ENCODE measurements around the gene AJAP1. TPM values are rescaled to one million over a fixed set of nuclear protein-coding genes. Genes with fewer than 3 reads are reported as not detected.

Gene AJAP1
- total RNA-seq, 5 donors from 2014 or later (not counting 1 experiment from before 2014, with no cell fraction given) = 0.44 to 4.4 (median 0.61) TPM

DNA sequence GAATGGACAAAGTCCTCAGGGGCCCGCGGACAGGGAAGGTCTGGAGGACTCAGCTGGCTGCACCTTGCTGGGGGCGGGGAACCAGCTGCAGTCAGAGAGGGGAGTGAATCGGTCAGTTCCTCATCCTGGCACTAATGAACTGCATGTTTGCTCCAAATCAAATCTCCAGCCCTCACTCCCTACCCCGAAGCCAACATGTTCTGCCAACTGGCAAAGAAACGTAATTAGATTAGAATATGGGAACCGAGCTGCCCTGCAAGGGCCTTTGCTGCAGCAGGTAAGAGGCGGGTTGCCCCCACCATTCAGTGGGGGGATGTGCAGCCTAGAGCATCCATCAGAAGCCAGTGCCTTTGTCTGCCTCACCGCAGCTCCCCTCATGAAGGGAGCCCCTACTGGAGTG lies 121.1 kb downstream of the AJAP1 start:
- Mint-ChIP-seq H3K27ac (no peak overlapping the region), H3K27me3 (peaks cover 0 to 8% of the 10 kb centered on the region in 2 donors), H3K4me3 (no peak overlapping the region), H3K36me3 (no peaks in the 10 kb centered on the region), H3K9me3 (no peaks in the 10 kb centered on the region), H3K4me1 (no peaks in the 10 kb centered on the region)
- ATAC-seq (replicated peaks in 1 of 4) (no peak), DNase-seq (no peak)
- ChIA-PET POLR2A (no interaction called here), CTCF (no interaction called here)
- H3K4me1 ChIP-seq (ENCODE audit: control insufficient read depth in 1 of 2, extremely low read depth in 1 of 2, insufficient read depth in 2 of 2, low read length in 2 of 2) = no peaks in the 10 kb centered on the region
- H3K27me3 ChIP-seq (replicated peaks in 1 of 2; ENCODE audit: control insufficient read depth in 2 of 2, extremely low read depth in 1 of 2, insufficient read depth in 2 of 2, low read length in 1 of 2) = peaks cover 0 to 17% of the 10 kb centered on the region in 2 experiments
- 67% methylated on average over 3 of the region's 9 CpGs for WGBS (ENCODE audit: insufficient coverage)
- H3K36me3 ChIP-seq (ENCODE audit: control insufficient read depth in 2 of 2, extremely low read depth in 1 of 2, insufficient read depth in 1 of 2, low read length in 1 of 2) = no peaks in the 10 kb centered on the region
- H3K9me3 ChIP-seq = no peaks in the 10 kb centered on the region
- no peak overlapping the region for H3K4me3 ChIP-seq (ENCODE audit: control insufficient read depth in 1 of 2, extremely low read depth in 1 of 2, low read length in 1 of 2)
- no peak overlapping the region for H3K27ac ChIP-seq (ENCODE audit: low read length)

DNA sequence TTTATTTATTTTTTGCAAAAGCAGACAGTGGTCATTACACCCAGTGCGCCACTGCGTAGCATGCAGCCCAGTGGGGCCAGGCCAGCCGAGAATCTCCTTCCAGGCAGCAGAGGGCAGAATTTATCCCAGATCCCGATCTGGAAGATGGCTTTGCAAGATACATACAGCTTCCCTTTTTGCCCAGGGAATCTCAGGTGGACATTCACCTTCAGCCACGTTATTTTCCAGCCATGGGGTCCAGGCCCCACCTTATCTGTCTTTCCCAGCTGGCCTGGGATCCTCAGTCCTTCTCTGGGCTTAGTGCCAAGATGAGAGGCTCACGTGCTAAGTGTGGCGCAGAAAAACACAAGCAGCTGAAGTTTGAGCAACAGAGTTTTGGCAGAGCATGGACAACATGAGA lies 123.6 kb downstream of the AJAP1 start:
- CTCF ChIA-PET = no interaction called here
- Histone ChIP-seq H3K9me3 (no peaks in the 10 kb centered on the region), H3K27me3 (replicated peaks in 1 of 2; ENCODE audit: control insufficient read depth in 2 of 2, extremely low read depth in 1 of 2, insufficient read depth in 2 of 2, low read length in 1 of 2) (peaks cover 0 to 15% of the 10 kb centered on the region in 2 experiments), H3K4me1 (ENCODE audit: control insufficient read depth in 1 of 2, extremely low read depth in 1 of 2, insufficient read depth in 2 of 2, low read length in 2 of 2) (no peaks in the 10 kb centered on the region), H3K4me3 (ENCODE audit: control insufficient read depth in 1 of 2, extremely low read depth in 1 of 2, low read length in 1 of 2) (no peak overlapping the region), H3K27ac (ENCODE audit: low read length) (no peak overlapping the region), H3K36me3 (ENCODE audit: control insufficient read depth in 2 of 2, extremely low read depth in 1 of 2, insufficient read depth in 1 of 2, low read length in 1 of 2) (no peaks in the 10 kb centered on the region)
- Mint-ChIP-seq H3K4me3 (no peak overlapping the region), H3K9me3 (no peaks in the 10 kb centered on the region), H3K4me1 (no peaks in the 10 kb centered on the region), H3K27ac (no peak overlapping the region), H3K27me3 (peaks cover 0 to 12% of the 10 kb centered on the region in 2 donors), H3K36me3 (no peaks in the 10 kb centered on the region)
- no peak for DNase-seq
- 53% methylated on average over 7 of the region's 7 CpGs for whole genome bisulfite sequencing (ENCODE audit: insufficient coverage)
- POLR2A ChIA-PET = no interaction called here
- ATAC-seq (replicated peaks in 1 of 4) = no peak

DNA sequence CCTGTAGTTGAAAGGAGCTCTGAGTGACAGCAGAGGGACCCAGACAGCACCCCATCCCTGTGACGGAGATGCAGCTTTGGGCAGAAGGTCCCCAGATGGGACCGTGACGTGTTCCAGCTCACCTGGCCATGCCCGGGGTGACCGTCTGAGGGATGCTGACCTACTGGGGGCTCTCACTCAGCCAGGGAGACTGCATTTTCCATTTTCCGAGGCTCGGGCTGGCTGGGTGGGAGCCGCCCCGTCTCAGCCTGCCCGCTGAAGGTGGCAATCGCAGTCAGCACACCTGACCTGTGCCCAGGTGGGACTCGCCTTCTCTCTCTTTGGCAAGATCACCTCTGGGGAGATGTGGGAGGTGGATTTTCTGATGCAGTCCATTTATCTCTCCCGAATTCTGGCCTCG lies 127.2 kb downstream of the AJAP1 start:
- ChIA-PET POLR2A (no interaction called here), CTCF (no interaction called here)
- Mint-ChIP-seq H3K27me3 (peaks cover 0 to 10% of the 10 kb centered on the region in 2 donors), H3K4me1 (no peaks in the 10 kb centered on the region), H3K27ac (no peak overlapping the region), H3K4me3 (no peak overlapping the region), H3K9me3 (no peaks in the 10 kb centered on the region), H3K36me3 (no peaks in the 10 kb centered on the region)
- peaks cover 0 to 6% of the 10 kb centered on the region in 2 experiments for H3K27me3 ChIP-seq (replicated peaks in 1 of 2; ENCODE audit: control insufficient read depth in 2 of 2, extremely low read depth in 1 of 2, insufficient read depth in 2 of 2, low read length in 1 of 2)
- no peaks in the 10 kb centered on the region for H3K36me3 ChIP-seq (ENCODE audit: control insufficient read depth in 2 of 2, extremely low read depth in 1 of 2, insufficient read depth in 1 of 2, low read length in 1 of 2)
- no peak for DNase-seq
- H3K9me3 ChIP-seq = no peaks in the 10 kb centered on the region
- H3K27ac ChIP-seq (ENCODE audit: low read length) = no peak overlapping the region
- H3K4me3 ChIP-seq (ENCODE audit: control insufficient read depth in 1 of 2, extremely low read depth in 1 of 2, low read length in 1 of 2) = no peak overlapping the region
- WGBS (ENCODE audit: insufficient coverage) = 87% methylated on average over 12 of the region's 14 CpGs
- H3K4me1 ChIP-seq (ENCODE audit: control insufficient read depth in 1 of 2, extremely low read depth in 1 of 2, insufficient read depth in 2 of 2, low read length in 2 of 2) = no peaks in the 10 kb centered on the region
- ATAC-seq (replicated peaks in 1 of 4) = no peak

DNA sequence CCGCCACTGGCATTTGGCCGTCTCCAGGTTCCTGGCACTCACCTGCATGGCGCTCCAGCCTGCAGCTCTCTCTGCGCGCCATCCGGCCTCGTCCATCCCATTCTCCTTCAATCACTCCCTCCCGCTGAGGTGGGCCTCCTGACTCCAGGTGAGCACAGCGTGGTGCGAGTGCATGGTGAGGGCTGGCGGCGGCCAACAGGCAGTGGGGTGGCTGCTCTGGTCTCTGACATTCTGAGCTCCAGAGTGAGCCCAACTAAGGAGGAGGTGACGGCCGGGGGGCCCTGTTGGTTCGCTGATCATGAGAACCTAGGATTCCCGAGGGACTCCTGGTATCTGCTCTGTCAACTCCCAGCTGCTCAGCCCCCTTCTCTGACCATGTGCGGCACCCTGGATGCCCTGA lies 130.4 kb downstream of the AJAP1 start:
- Mint-ChIP-seq H3K36me3 (no peaks in the 10 kb centered on the region), H3K27me3 (peaks cover 0 to 12% of the 10 kb centered on the region in 2 donors), H3K4me1 (no peaks in the 10 kb centered on the region), H3K9me3 (no peaks in the 10 kb centered on the region), H3K27ac (no peak overlapping the region), H3K4me3 (no peak overlapping the region)
- Histone ChIP-seq H3K4me3 (ENCODE audit: control insufficient read depth in 1 of 2, extremely low read depth in 1 of 2, low read length in 1 of 2) (no peak overlapping the region), H3K36me3 (ENCODE audit: control insufficient read depth in 2 of 2, extremely low read depth in 1 of 2, insufficient read depth in 1 of 2, low read length in 1 of 2) (no peaks in the 10 kb centered on the region), H3K9me3 (no peaks in the 10 kb centered on the region), H3K27ac (ENCODE audit: low read length) (no peak overlapping the region), H3K4me1 (ENCODE audit: control insufficient read depth in 1 of 2, extremely low read depth in 1 of 2, insufficient read depth in 2 of 2, low read length in 2 of 2) (no peaks in the 10 kb centered on the region), H3K27me3 (replicated peaks in 1 of 2; ENCODE audit: control insufficient read depth in 2 of 2, extremely low read depth in 1 of 2, insufficient read depth in 2 of 2, low read length in 1 of 2) (peaks cover 0 to 10% of the 10 kb centered on the region in 2 experiments)
- 85% methylated on average over 16 of the region's 17 CpGs for WGBS (ENCODE audit: insufficient coverage)
- CTCF ChIA-PET = no interaction called here
- ATAC-seq (replicated peaks in 1 of 4) (no peak), DNase-seq (no peak)
- POLR2A ChIA-PET = no interaction called here

DNA sequence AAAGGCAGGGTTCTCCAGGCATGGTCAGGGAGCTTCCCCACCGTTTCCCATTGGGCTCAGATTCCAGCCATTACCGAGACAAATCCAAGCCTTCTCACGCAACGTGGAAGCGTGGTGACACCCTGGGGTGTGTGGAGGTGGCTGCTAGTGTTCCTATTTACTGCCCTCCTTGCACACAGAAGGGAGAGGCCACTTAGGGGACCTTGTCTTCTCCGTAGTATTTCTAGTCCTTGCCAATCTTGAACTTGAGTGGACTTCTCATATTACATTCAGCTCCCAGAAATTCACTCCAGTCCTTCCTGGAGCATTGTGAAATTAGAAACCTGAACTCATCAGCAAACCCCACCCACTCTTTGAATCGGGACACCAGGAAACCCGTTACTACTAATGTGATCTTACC lies 131.6 kb downstream of the AJAP1 start:
- no peak for DNase-seq
- Histone ChIP-seq H3K36me3 (ENCODE audit: control insufficient read depth in 2 of 2, extremely low read depth in 1 of 2, insufficient read depth in 1 of 2, low read length in 1 of 2) (no peaks in the 10 kb centered on the region), H3K9me3 (no peaks in the 10 kb centered on the region), H3K4me1 (ENCODE audit: control insufficient read depth in 1 of 2, extremely low read depth in 1 of 2, insufficient read depth in 2 of 2, low read length in 2 of 2) (no peaks in the 10 kb centered on the region), H3K4me3 (ENCODE audit: control insufficient read depth in 1 of 2, extremely low read depth in 1 of 2, low read length in 1 of 2) (no peak overlapping the region), H3K27ac (ENCODE audit: low read length) (no peak overlapping the region), H3K27me3 (replicated peaks in 1 of 2; ENCODE audit: control insufficient read depth in 2 of 2, extremely low read depth in 1 of 2, insufficient read depth in 2 of 2, low read length in 1 of 2) (peaks cover 0 to 10% of the 10 kb centered on the region in 2 experiments)
- CTCF ChIA-PET = no interaction called here
- peaks cover 0 to 8% of the 10 kb centered on the region in 2 donors for H3K27me3 Mint-ChIP-seq
- ATAC-seq (replicated peaks in 1 of 4) = no peak
- H3K4me1 Mint-ChIP-seq = no peaks in the 10 kb centered on the region
- H3K36me3 Mint-ChIP-seq = no peaks in the 10 kb centered on the region
- WGBS (ENCODE audit: insufficient coverage) = 60% methylated on average over 2 of the region's 8 CpGs
- no peaks in the 10 kb centered on the region for H3K9me3 Mint-ChIP-seq
- no peak overlapping the region for H3K4me3 Mint-ChIP-seq
- POLR2A ChIA-PET = no interaction called here
- H3K27ac Mint-ChIP-seq = no peak overlapping the region

DNA sequence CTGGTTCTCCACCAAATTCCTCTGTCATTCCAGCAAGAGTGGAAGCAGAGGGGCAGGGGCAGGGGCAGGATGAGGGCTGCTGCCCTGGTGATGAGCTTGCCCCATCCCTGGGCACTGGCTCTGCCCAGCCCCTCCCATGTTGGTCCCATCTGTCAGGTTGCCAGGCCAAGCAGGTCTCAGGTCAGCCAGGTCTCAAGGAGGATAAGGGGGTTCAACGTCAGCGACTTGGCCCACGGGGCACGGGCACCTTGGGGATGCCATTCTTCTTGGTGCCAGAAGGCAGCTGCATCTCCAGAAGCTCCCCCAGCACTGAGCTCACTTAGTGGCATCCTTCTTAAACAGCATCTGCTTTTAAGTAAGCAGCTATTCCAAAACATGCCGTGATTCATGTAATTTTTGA lies 133.1 kb downstream of the AJAP1 start:
- peaks cover 0 to 5% of the 10 kb centered on the region in 2 experiments for H3K27me3 ChIP-seq (replicated peaks in 1 of 2; ENCODE audit: control insufficient read depth in 2 of 2, extremely low read depth in 1 of 2, insufficient read depth in 2 of 2, low read length in 1 of 2)
- H3K27ac ChIP-seq (ENCODE audit: low read length) = no peak overlapping the region
- CTCF ChIA-PET = no interaction called here
- Mint-ChIP-seq H3K9me3 (no peaks in the 10 kb centered on the region), H3K36me3 (no peaks in the 10 kb centered on the region), H3K4me3 (no peak overlapping the region), H3K4me1 (no peaks in the 10 kb centered on the region), H3K27ac (no peak overlapping the region), H3K27me3 (peaks cover 0 to 8% of the 10 kb centered on the region in 2 donors)
- ATAC-seq (replicated peaks in 1 of 4) (no peak), DNase-seq (no peak)
- 83% methylated on average over 4 of the region's 5 CpGs for WGBS (ENCODE audit: insufficient coverage)
- H3K4me1 ChIP-seq (ENCODE audit: control insufficient read depth in 1 of 2, extremely low read depth in 1 of 2, insufficient read depth in 2 of 2, low read length in 2 of 2) = no peaks in the 10 kb centered on the region
- no peak overlapping the region for H3K4me3 ChIP-seq (ENCODE audit: control insufficient read depth in 1 of 2, extremely low read depth in 1 of 2, low read length in 1 of 2)
- no peaks in the 10 kb centered on the region for H3K9me3 ChIP-seq
- POLR2A ChIA-PET = no interaction called here
- no peaks in the 10 kb centered on the region for H3K36me3 ChIP-seq (ENCODE audit: control insufficient read depth in 2 of 2, extremely low read depth in 1 of 2, insufficient read depth in 1 of 2, low read length in 1 of 2)

DNA sequence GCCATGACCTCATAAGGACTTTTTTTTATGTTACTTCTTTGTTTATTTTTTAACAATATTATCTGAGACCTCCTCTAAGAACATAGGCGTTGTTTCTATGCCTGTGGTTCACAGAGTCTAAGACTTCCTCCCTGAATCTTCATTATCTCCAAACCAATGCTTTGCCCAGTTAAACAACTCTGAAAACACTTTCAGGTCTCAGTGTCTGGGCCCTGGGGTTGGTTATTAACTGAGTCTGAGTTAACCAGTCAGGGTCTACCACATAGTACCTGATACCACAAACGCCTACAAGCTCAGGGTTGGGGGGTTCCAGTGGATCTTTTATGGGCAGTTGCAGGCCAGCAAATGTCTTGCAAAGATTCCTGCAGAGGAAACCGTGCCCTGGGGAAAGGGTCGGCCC lies 138.2 kb downstream of the AJAP1 start:
- WGBS (ENCODE audit: insufficient coverage) = 75% methylated on average over 2 of the region's 4 CpGs

More for the DNA sequence above, 138.2 kb downstream of the AJAP1 start:
- Mint-ChIP-seq H3K4me3 (no peak overlapping the region), H3K27me3 (peaks cover 0 to 8% of the 10 kb centered on the region in 2 donors), H3K27ac (no peak overlapping the region), H3K4me1 (no peaks in the 10 kb centered on the region), H3K9me3 (no peaks in the 10 kb centered on the region), H3K36me3 (no peaks in the 10 kb centered on the region)
- H3K9me3 ChIP-seq = no peaks in the 10 kb centered on the region
- no peaks in the 10 kb centered on the region for H3K4me1 ChIP-seq (ENCODE audit: control insufficient read depth in 1 of 2, extremely low read depth in 1 of 2, insufficient read depth in 2 of 2, low read length in 2 of 2)
- no peak overlapping the region for H3K4me3 ChIP-seq (ENCODE audit: control insufficient read depth in 1 of 2, extremely low read depth in 1 of 2, low read length in 1 of 2)
- ChIA-PET CTCF (no interaction called here), POLR2A (no interaction called here)
- peaks cover 0 to under 1% of the 10 kb centered on the region in 2 experiments for H3K27me3 ChIP-seq (replicated peaks in 1 of 2; ENCODE audit: control insufficient read depth in 2 of 2, extremely low read depth in 1 of 2, insufficient read depth in 2 of 2, low read length in 1 of 2)
- H3K36me3 ChIP-seq (ENCODE audit: control insufficient read depth in 2 of 2, extremely low read depth in 1 of 2, insufficient read depth in 1 of 2, low read length in 1 of 2) = no peaks in the 10 kb centered on the region
- ATAC-seq (replicated peaks in 1 of 4) = no peak
- no peak overlapping the region for H3K27ac ChIP-seq (ENCODE audit: low read length)
- DNase-seq = no peak

Data from T-cell (primary cell).